Natural killer cell (primary cell): ENCODE data around the gene BMERB1. TPM values are rescaled to one million over a fixed set of nuclear protein-coding genes. Genes with fewer than 3 reads are reported as not detected.

Source experiments
- ATAC-seq, 3 donors: fragments of 150-1000 bp in 2 of 3; fragments of 200-7000 bp in 1 of 3; cut with Tn5 transposase; 1 replicate in 1 of 3; 2 replicates in 2 of 3; pipeline ENCODE4 v1.10.0; 2021; ENCODE audit warnings: mild to moderate bottlenecking in 2 of 3, moderate library complexity in 2 of 3
- DNase-seq, 2 donors: peaks; one replicate each; pipeline versions ENCODE4 v3.0.0 to v3.0.0-alpha.2; 2013 to 2021; ENCODE audit warnings: mixed read lengths in 1 of 2
- H3K27ac ChIP-seq: one replicate; pipeline ENCODE4 v1.5.1; 2013; ENCODE audit warnings: mild to moderate bottlenecking, low read length
- H3K27me3 ChIP-seq: one replicate; pipeline ENCODE4 v1.6.1; 2013; ENCODE audit warnings: low read length; ENCODE audit not compliant: control insufficient read depth, insufficient read depth
- H3K36me3 ChIP-seq: one replicate; pipeline ENCODE4 v1.6.1; 2013; ENCODE audit warnings: low read length; ENCODE audit not compliant: control insufficient read depth, insufficient read depth
- H3K4me1 ChIP-seq: one replicate; pipeline ENCODE4 v1.6.1; 2013; ENCODE audit warnings: low read length; ENCODE audit not compliant: control insufficient read depth, insufficient read depth
- H3K4me3 ChIP-seq: one replicate; pipeline ENCODE4 v1.5.1; 2013; ENCODE audit warnings: low read length
- H3K9me3 ChIP-seq: one replicate; pipeline ENCODE4 v1.6.1; 2013; ENCODE audit warnings: low read length; ENCODE audit not compliant: control insufficient read depth, insufficient read depth
- H3K27ac Mint-ChIP-seq, 2 donors: one replicate each; pipeline ENCODE4 v1.8.0; 2022; ENCODE audit warnings: mild to moderate bottlenecking in 2 of 2, mixed read lengths in 2 of 2, moderate library complexity in 1 of 2
- H3K27me3 Mint-ChIP-seq, 2 donors: one replicate each; pipeline ENCODE4 v1.8.0; 2022; ENCODE audit warnings: low read depth in 2 of 2, mixed read lengths in 2 of 2
- H3K36me3 Mint-ChIP-seq: one replicate; pipeline ENCODE4 v1.8.0; 2022; ENCODE audit warnings: mixed read lengths
- H3K4me1 Mint-ChIP-seq, 2 donors: one replicate each; pipeline ENCODE4 v1.8.0; 2022; ENCODE audit warnings: mixed read lengths in 2 of 2
- H3K4me3 Mint-ChIP-seq: one replicate; pipeline ENCODE4 v1.8.0; 2022; ENCODE audit warnings: mild to moderate bottlenecking, moderate library complexity, mixed read lengths
- H3K9me3 Mint-ChIP-seq, 2 donors: one replicate each; pipeline ENCODE4 v1.8.0; 2022; ENCODE audit warnings: mixed read lengths in 2 of 2
- WGBS: methylation state at CpG from one replicate; pipeline ENCODE4 v1.1.7; 2013; ENCODE audit warnings: missing lambda C conversion rate; ENCODE audit not compliant: insufficient coverage; 5-methylcytosine and 5-hydroxymethylcytosine counted together
- intact Hi-C: fragments of 100-400 bp; cut with micrococcal nuclease; formaldehyde crosslinking; loops from one replicate; pipeline ENCODE4 v1.14.2; 2022
- total RNA-seq, 4 donors: library from RNA; stranded (reverse); fragments of 120-200 nt in 1 of 4; gene quantifications; one replicate each; pipeline versions ENCODE4 v1.2.3 to v1.2.4, GENCODE V29; 2013 to 2022
- TF ChIP-seq, protein P1 (sequence below): fragments of 200-600 bp; IDR thresholded peaks from one replicate; pipeline ENCODE4 v1.8.0; 2022; ENCODE audit warnings: antibody characterized with exemption

The BMERB1 gene
- total RNA-seq, 3 donors from 2014 or later (not counting 1 experiment from before 2014, with no cell fraction given), result 3.7 to 6.7 (median 4.5) TPM

DNA sequence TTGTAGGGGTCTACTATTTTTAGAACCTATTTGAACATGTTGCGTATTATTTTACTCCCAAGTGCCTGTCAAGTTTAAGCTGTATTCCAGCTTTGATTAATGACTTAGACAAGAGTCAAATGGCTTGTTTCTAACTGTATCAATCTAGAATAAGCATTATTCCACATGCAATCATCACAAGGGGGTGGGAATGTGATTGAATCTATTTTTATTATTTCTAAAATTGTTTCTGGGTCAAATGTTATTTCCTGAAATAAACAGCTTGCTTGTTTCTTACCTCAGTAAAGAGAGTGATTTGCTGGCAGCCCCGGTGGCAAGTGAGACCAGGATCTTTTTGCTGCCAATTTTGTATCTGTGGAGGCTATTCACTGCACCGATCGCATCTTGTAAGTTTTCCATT lies 187.1 kb downstream of the BMERB1 start:
- intact Hi-C loops, result no loop called here

DNA sequence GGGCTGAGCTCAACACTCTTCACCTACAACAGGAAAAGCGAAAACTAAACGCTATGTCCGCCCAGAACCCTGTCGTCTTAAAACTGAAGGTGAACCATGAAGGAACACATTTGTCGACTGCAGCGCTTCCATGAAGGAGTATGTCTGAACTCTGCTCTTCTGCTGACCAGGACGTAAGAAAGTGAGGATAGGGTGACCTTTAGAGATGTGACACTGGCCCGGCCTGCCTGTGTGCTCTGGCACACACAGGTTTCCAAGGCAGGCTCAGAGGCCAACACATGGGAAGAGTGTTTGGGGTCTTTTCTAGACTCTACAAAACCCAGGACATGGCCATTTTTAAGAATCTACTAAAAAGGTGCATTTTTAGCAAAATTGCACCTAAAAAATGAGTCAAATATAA lies 187.5 kb downstream of the BMERB1 start:
- no peak overlapping the region for H3K4me3 ChIP-seq
- Mint-ChIP-seq H3K4me1 (peaks cover 0 to 8% of the 10 kb centered on the region in 2 donors), H3K36me3 (peaks cover 26% of the 10 kb centered on the region), H3K27ac (no peak overlapping the region), H3K4me3 (no peak overlapping the region), H3K9me3 (no peaks in the 10 kb centered on the region), H3K27me3 (no peaks in the 10 kb centered on the region)
- over 99% methylated on average over 8 of the region's 8 CpGs for WGBS
- H3K36me3 ChIP-seq, result peaks cover 76% of the 10 kb centered on the region
- TF ChIP-seq, protein P1, sequence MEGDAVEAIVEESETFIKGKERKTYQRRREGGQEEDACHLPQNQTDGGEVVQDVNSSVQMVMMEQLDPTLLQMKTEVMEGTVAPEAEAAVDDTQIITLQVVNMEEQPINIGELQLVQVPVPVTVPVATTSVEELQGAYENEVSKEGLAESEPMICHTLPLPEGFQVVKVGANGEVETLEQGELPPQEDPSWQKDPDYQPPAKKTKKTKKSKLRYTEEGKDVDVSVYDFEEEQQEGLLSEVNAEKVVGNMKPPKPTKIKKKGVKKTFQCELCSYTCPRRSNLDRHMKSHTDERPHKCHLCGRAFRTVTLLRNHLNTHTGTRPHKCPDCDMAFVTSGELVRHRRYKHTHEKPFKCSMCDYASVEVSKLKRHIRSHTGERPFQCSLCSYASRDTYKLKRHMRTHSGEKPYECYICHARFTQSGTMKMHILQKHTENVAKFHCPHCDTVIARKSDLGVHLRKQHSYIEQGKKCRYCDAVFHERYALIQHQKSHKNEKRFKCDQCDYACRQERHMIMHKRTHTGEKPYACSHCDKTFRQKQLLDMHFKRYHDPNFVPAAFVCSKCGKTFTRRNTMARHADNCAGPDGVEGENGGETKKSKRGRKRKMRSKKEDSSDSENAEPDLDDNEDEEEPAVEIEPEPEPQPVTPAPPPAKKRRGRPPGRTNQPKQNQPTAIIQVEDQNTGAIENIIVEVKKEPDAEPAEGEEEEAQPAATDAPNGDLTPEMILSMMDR, result no peak
- no peaks in the 10 kb centered on the region for H3K27me3 ChIP-seq
- H3K27ac ChIP-seq, result no peak overlapping the region
- intact Hi-C loops, result no loop called here
- ATAC-seq (no peak), DNase-seq (no peak)
- H3K9me3 ChIP-seq, result no peaks in the 10 kb centered on the region
- H3K4me1 ChIP-seq, result no peaks in the 10 kb centered on the region

More for the DNA sequence above, 187.1 kb downstream of the BMERB1 start:
- 97% methylated on average over 3 of the region's 4 CpGs for WGBS
- Histone ChIP-seq H3K27me3 (no peaks in the 10 kb centered on the region), H3K27ac (no peak overlapping the region), H3K4me1 (no peaks in the 10 kb centered on the region), H3K9me3 (no peaks in the 10 kb centered on the region), H3K4me3 (no peak overlapping the region), H3K36me3 (peaks cover 80% of the 10 kb centered on the region)
- peaks cover 30% of the 10 kb centered on the region for H3K36me3 Mint-ChIP-seq
- H3K4me1 Mint-ChIP-seq, result peaks cover 0 to 8% of the 10 kb centered on the region in 2 donors
- ATAC-seq (no peak), DNase-seq (no peak)
- H3K27me3 Mint-ChIP-seq, result no peaks in the 10 kb centered on the region
- no peak overlapping the region for H3K27ac Mint-ChIP-seq
- no peaks in the 10 kb centered on the region for H3K9me3 Mint-ChIP-seq
- H3K4me3 Mint-ChIP-seq, result no peak overlapping the region
- TF ChIP-seq, protein P1, result no peak

DNA sequence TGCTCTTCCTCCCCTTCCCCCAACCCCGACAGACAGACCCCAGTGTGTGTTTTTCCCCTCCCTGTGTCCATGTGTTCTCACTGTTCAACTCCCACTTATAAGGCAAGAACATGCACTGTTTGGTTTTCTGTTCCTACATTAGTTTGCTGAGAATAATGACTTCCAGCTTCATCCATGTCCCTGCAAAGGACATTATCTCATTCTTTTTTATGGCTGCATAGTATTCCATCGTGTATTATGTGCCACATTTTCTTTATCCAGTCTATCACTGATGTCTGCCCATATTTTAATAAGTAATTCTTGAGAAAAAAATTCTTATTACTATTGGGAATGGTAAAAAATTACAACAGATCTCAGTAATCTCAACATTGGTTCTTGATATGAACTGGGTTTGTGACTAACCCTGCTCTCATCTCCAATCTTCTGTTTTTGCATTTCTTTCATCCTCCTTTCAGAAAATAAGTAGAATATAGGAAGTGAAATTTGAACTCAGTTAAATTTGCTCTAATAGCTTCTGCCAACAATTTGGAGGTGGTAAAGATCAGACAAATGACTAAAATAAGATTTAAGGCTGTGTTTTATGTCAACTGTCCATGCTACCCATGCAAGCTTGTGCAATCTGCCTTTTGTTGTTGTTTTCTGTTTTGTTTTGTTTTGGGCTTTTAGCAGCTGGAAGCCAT lies 197.5 kb downstream of the BMERB1 start:
- Histone ChIP-seq H3K27ac (no peak overlapping the region), H3K4me1 (no peaks in the 10 kb centered on the region), H3K4me3 (no peak overlapping the region), H3K36me3 (peaks cover 70% of the 10 kb centered on the region), H3K9me3 (no peaks in the 10 kb centered on the region), H3K27me3 (no peaks in the 10 kb centered on the region)
- no peak for ATAC-seq
- DNase-seq, result no peak
- Mint-ChIP-seq H3K4me1 (peaks cover 11 to 21% of the 10 kb centered on the region in 2 donors), H3K27me3 (no peaks in the 10 kb centered on the region), H3K36me3 (peaks cover 19% of the 10 kb centered on the region), H3K27ac (peak overlapping the region in 1 of 2 donors; percentile 51), H3K4me3 (no peak overlapping the region), H3K9me3 (no peaks in the 10 kb centered on the region)
- TF ChIP-seq, protein P1, result no peak
- WGBS, result 92% methylated on average over 2 of the region's 2 CpGs
- intact Hi-C loops, result no loop called here

GRCh38 chr16:15635926-15636325 lies 201.5 kb downstream of the BMERB1 start:
- no peaks in the 10 kb centered on the region for H3K27me3 Mint-ChIP-seq
- H3K4me3 Mint-ChIP-seq, result no peak overlapping the region
- no peaks in the 10 kb centered on the region for H3K9me3 Mint-ChIP-seq
- no peak for ATAC-seq
- peaks cover 28% of the 10 kb centered on the region for H3K36me3 Mint-ChIP-seq
- intact Hi-C loops, result no loop called here
- Histone ChIP-seq H3K27ac (peak overlapping the region; percentile 62), H3K36me3 (peaks cover 74% of the 10 kb centered on the region), H3K27me3 (no peaks in the 10 kb centered on the region), H3K9me3 (no peaks in the 10 kb centered on the region), H3K4me1 (no peaks in the 10 kb centered on the region), H3K4me3 (no peak overlapping the region)
- peak overlapping the region; percentile 81 to 88 for H3K27ac Mint-ChIP-seq
- peaks cover 28 to 31% of the 10 kb centered on the region in 2 donors for H3K4me1 Mint-ChIP-seq
- TF ChIP-seq, protein P1, result no peak
- 91% methylated on average over 9 of the region's 9 CpGs for WGBS
- DNase-seq, result no peak
